Mesendoderm (in vitro differentiated cells): ENCODE results near the gene MRPL33.

Experiments used
- DNase-seq: peaks from one replicate; pipeline ENCODE4 v3.0.0; 2013
- H2AK5ac ChIP-seq: 2 replicates; pipeline ENCODE4 v1.6.1; 2013; ENCODE audit warnings: low read length, inconsistent platforms
- H2BK120ac ChIP-seq: 2 replicates; pipeline ENCODE4 v1.6.1; 2013; ENCODE audit warnings: low read depth, mild to moderate bottlenecking, low read length, moderate library complexity, mixed read lengths
- H2BK15ac ChIP-seq: replicated peaks from 2 replicates; pipeline ENCODE4 v1.6.1; 2013; ENCODE audit warnings: low read depth, mild to moderate bottlenecking, moderate library complexity
- H2BK5ac ChIP-seq: 2 replicates; pipeline ENCODE4 v1.6.1; 2013; ENCODE audit warnings: low read length, inconsistent platforms
- H3K18ac ChIP-seq: 2 replicates; pipeline ENCODE4 v1.6.1; 2013; ENCODE audit warnings: mild to moderate bottlenecking, low read length, mixed read lengths
- H3K23ac ChIP-seq: one replicate; pipeline ENCODE4 v1.6.1; 2013; ENCODE audit warnings: low read length
- H3K27ac ChIP-seq: 2 replicates; pipeline ENCODE4 v1.5.1; 2013; ENCODE audit warnings: low read depth, mild to moderate bottlenecking, inconsistent platforms, low read length, moderate library complexity
- H3K27me3 ChIP-seq: 2 replicates; pipeline ENCODE4 v1.6.1; 2013; ENCODE audit warnings: low read length, control low read depth, mild to moderate bottlenecking, inconsistent platforms; ENCODE audit not compliant: insufficient read depth, poor library complexity
- H3K36me3 ChIP-seq: 2 replicates; pipeline ENCODE4 v1.6.1; 2013; ENCODE audit warnings: low read length, inconsistent platforms; ENCODE audit not compliant: control insufficient read depth, insufficient read depth
- H3K4ac ChIP-seq: one replicate; pipeline ENCODE4 v1.6.1; 2013; ENCODE audit warnings: low read depth, mild to moderate bottlenecking, low read length, moderate library complexity
- H3K4me1 ChIP-seq: 2 replicates; pipeline ENCODE4 v1.6.1; 2013; ENCODE audit warnings: low read depth, low read length, inconsistent platforms; ENCODE audit not compliant: control insufficient read depth
- H3K4me2 ChIP-seq: 2 replicates; pipeline ENCODE4 v1.6.1; 2013; ENCODE audit warnings: low read length
- H3K4me3 ChIP-seq: 2 replicates; pipeline ENCODE4 v1.5.1; 2013; ENCODE audit warnings: mild to moderate bottlenecking, low read length
- H3K56ac ChIP-seq: one replicate; pipeline ENCODE4 v1.6.1; 2013; ENCODE audit warnings: low read length
- H3K79me1 ChIP-seq: 2 replicates; pipeline ENCODE4 v1.6.1; 2013; ENCODE audit warnings: low read length, inconsistent platforms
- H3K79me2 ChIP-seq: 2 replicates; pipeline ENCODE4 v1.6.1; 2013; ENCODE audit warnings: mild to moderate bottlenecking, low read length; ENCODE audit not compliant: control insufficient read depth, insufficient read depth
- H3K9ac ChIP-seq: 2 replicates; pipeline ENCODE4 v1.6.1; 2013; ENCODE audit warnings: low read length, inconsistent platforms
- H4K5ac ChIP-seq: one replicate; pipeline ENCODE4 v1.6.1; 2013; ENCODE audit warnings: low read length
- H4K8ac ChIP-seq: one replicate; pipeline ENCODE4 v1.6.1; 2013; ENCODE audit warnings: low read depth, mild to moderate bottlenecking, control low read depth, low read length, moderate library complexity
- WGBS: extraction: QIAGEN DNeasy Blood & Tissue Kit; methylation state at CpG from one replicate; pipeline ENCODE4 v1.1.7; 2013; ENCODE audit warnings: low lambda C conversion rate, missing lambda C conversion rate; ENCODE audit not compliant: insufficient coverage; ENCODE audit errors: extremely low coverage; 5-methylcytosine and 5-hydroxymethylcytosine counted together

The MRPL33 gene

GRCh38 chr2:27773959-27774358 lies 2.4 kb downstream of the MRPL33 start:
- peaks cover 3% of the 10 kb centered on the region for H3K4me1 ChIP-seq
- no peak overlapping the region for H3K9ac ChIP-seq
- H3K36me3 ChIP-seq = no peaks in the 10 kb centered on the region
- no peak overlapping the region for H2AK5ac ChIP-seq
- H2BK15ac ChIP-seq = no peak overlapping the region
- no peak overlapping the region for H3K18ac ChIP-seq
- peaks cover 10% of the 10 kb centered on the region for H3K79me1 ChIP-seq
- no CpG with 5 or more reads among the region's 5 CpGs for WGBS
- H3K4ac ChIP-seq = no peak overlapping the region
- H2BK120ac ChIP-seq = no peak overlapping the region
- no peak overlapping the region for H3K23ac ChIP-seq
- H2BK5ac ChIP-seq = no peak overlapping the region
- H4K8ac ChIP-seq = no peak overlapping the region
- no peak overlapping the region for H3K4me2 ChIP-seq
- no peak overlapping the region for H3K4me3 ChIP-seq
- no peak overlapping the region for H4K5ac ChIP-seq
- H3K27ac ChIP-seq = no peak overlapping the region
- peaks cover 38% of the 10 kb centered on the region for H3K79me2 ChIP-seq
- no peak for DNase-seq
- no peak overlapping the region for H3K56ac ChIP-seq
- H3K27me3 ChIP-seq = no peaks in the 10 kb centered on the region

GRCh38 chr2:27776097-27776496 lies 4.6 kb downstream of the MRPL33 start:
- WGBS = 100% methylated on average over 2 of the region's 8 CpGs
- Histone ChIP-seq H3K27ac (no peak overlapping the region), H2AK5ac (no peak overlapping the region), H3K9ac (no peak overlapping the region), H3K4me3 (no peak overlapping the region), H3K18ac (no peak overlapping the region), H3K79me1 (peaks cover 10% of the 10 kb centered on the region), H3K36me3 (no peaks in the 10 kb centered on the region), H3K4ac (no peak overlapping the region), H2BK15ac (no peak overlapping the region), H4K5ac (no peak overlapping the region), H3K56ac (no peak overlapping the region), H3K27me3 (no peaks in the 10 kb centered on the region), H4K8ac (no peak overlapping the region), H3K4me1 (peaks cover 3% of the 10 kb centered on the region), H2BK120ac (no peak overlapping the region), H2BK5ac (no peak overlapping the region), H3K23ac (no peak overlapping the region), H3K79me2 (peaks cover 38% of the 10 kb centered on the region), H3K4me2 (no peak overlapping the region)
- no peak for DNase-seq

GRCh38 chr2:27776696-27777095 lies 5.2 kb downstream of the MRPL33 start:
- Histone ChIP-seq H2AK5ac (no peak overlapping the region), H3K27me3 (no peaks in the 10 kb centered on the region), H3K56ac (no peak overlapping the region), H4K8ac (no peak overlapping the region), H3K4me1 (peaks cover 3% of the 10 kb centered on the region), H3K4me2 (no peak overlapping the region), H2BK15ac (no peak overlapping the region), H3K36me3 (no peaks in the 10 kb centered on the region), H3K9ac (no peak overlapping the region), H3K4ac (no peak overlapping the region), H3K27ac (no peak overlapping the region), H2BK5ac (no peak overlapping the region), H3K79me2 (peaks cover 38% of the 10 kb centered on the region), H3K18ac (no peak overlapping the region), H2BK120ac (no peak overlapping the region), H3K4me3 (no peak overlapping the region), H4K5ac (no peak overlapping the region), H3K23ac (no peak overlapping the region), H3K79me1 (peaks cover 10% of the 10 kb centered on the region)
- DNase-seq = no peak
- WGBS = no CpG with 5 or more reads among the region's 3 CpGs

- H3K56ac ChIP-seq = no peak overlapping the region
- no peak overlapping the region for H4K5ac ChIP-seq
- H3K79me1 ChIP-seq = peaks cover 6% of the 10 kb centered on the region
- H3K36me3 ChIP-seq = no peaks in the 10 kb centered on the region
- H3K4ac ChIP-seq = no peak overlapping the region
- H3K79me2 ChIP-seq = peaks cover 15% of the 10 kb centered on the region
- no peak overlapping the region for H3K4me3 ChIP-seq
- H3K4me1 ChIP-seq = no peaks in the 10 kb centered on the region
- H2AK5ac ChIP-seq = no peak overlapping the region
- no peak overlapping the region for H2BK15ac ChIP-seq
- H3K9ac ChIP-seq = no peak overlapping the region
- no peak overlapping the region for H4K8ac ChIP-seq
- no peak overlapping the region for H3K4me2 ChIP-seq
- no peak overlapping the region for H3K23ac ChIP-seq
- no peak overlapping the region for H2BK5ac ChIP-seq
- H3K27me3 ChIP-seq = no peaks in the 10 kb centered on the region
- H2BK120ac ChIP-seq = no peak overlapping the region
- DNase-seq = no peak
- WGBS = no CpG with 5 or more reads among the region's 5 CpGs
- H3K18ac ChIP-seq = no peak overlapping the region
- H3K27ac ChIP-seq = no peak overlapping the region
Measured at GRCh38 chr2:27779417-27780055, 8.0 kb downstream of the MRPL33 start.

- WGBS = no CpG with 5 or more reads among the region's 2 CpGs
- no peak overlapping the region for H3K4me2 ChIP-seq
- no peak overlapping the region for H2AK5ac ChIP-seq
Measured at GRCh38 chr2:27781496-27781895, 10.0 kb downstream of the MRPL33 start.

GRCh38 chr2:27782701-27783100 lies 11.2 kb downstream of the MRPL33 start:
- Histone ChIP-seq H3K4me1 (no peaks in the 10 kb centered on the region), H3K27me3 (no peaks in the 10 kb centered on the region), H2AK5ac (no peak overlapping the region), H3K23ac (no peak overlapping the region), H3K4me3 (no peak overlapping the region), H3K36me3 (no peaks in the 10 kb centered on the region), H3K79me2 (no peaks in the 10 kb centered on the region), H3K4me2 (no peak overlapping the region), H3K79me1 (no peaks in the 10 kb centered on the region), H3K4ac (no peak overlapping the region), H2BK5ac (no peak overlapping the region), H4K5ac (no peak overlapping the region), H2BK15ac (no peak overlapping the region), H3K18ac (no peak overlapping the region), H3K27ac (no peak overlapping the region), H3K9ac (no peak overlapping the region), H2BK120ac (no peak overlapping the region), H4K8ac (no peak overlapping the region), H3K56ac (no peak overlapping the region)
- no peak for DNase-seq
- no CpG with 5 or more reads among the region's 1 CpG for WGBS

More at GRCh38 chr2:27781496-27781895, 10.0 kb downstream of the MRPL33 start:
- no peaks in the 10 kb centered on the region for H3K36me3 ChIP-seq
- H2BK15ac ChIP-seq = no peak overlapping the region
- peaks cover 6% of the 10 kb centered on the region for H3K79me2 ChIP-seq
- no peak overlapping the region for H2BK5ac ChIP-seq
- no peak overlapping the region for H3K27ac ChIP-seq
- H2BK120ac ChIP-seq = no peak overlapping the region
- H3K79me1 ChIP-seq = peaks cover 2% of the 10 kb centered on the region
- H4K8ac ChIP-seq = no peak overlapping the region
- no peak overlapping the region for H3K56ac ChIP-seq
- DNase-seq = no peak
- H3K23ac ChIP-seq = no peak overlapping the region
- no peaks in the 10 kb centered on the region for H3K27me3 ChIP-seq
- no peak overlapping the region for H3K9ac ChIP-seq
- H3K4me3 ChIP-seq = no peak overlapping the region
- no peak overlapping the region for H3K4ac ChIP-seq
- no peaks in the 10 kb centered on the region for H3K4me1 ChIP-seq
- H3K18ac ChIP-seq = no peak overlapping the region
- no peak overlapping the region for H4K5ac ChIP-seq
